GM10847 (cell line): ENCODE data around the gene APMAP.

Source experiments
- POLR2A ChIP-seq: IDR thresholded peaks from 2 replicates; pipeline ENCODE4 v1.6.1; 2011; ENCODE audit not compliant: insufficient read length; ENCODE audit errors: extremely low read depth

Gene APMAP

GRCh38 chr20:25016471-25016870 lies 23.9 kb upstream of the APMAP start:
- no peak for TF ChIP-seq POLR2A

- no peak for TF ChIP-seq POLR2A
Observed at GRCh38 chr20:25015986-25016385, 23.4 kb upstream of the APMAP start.

- no peak for TF ChIP-seq POLR2A
Observed at GRCh38 chr20:25014816-25015215, 22.3 kb upstream of the APMAP start.

GRCh38 chr20:25013478-25014380 lies 21.2 kb upstream of the APMAP start:
- no peak for TF ChIP-seq POLR2A

- no peak for TF ChIP-seq POLR2A
Observed at GRCh38 chr20:25012616-25013189, 20.2 kb upstream of the APMAP start.

GRCh38 chr20:25011831-25012241 lies 19.3 kb upstream of the APMAP start:
- TF ChIP-seq POLR2A = no peak

- no peak for TF ChIP-seq POLR2A
Observed at GRCh38 chr20:25011261-25011660, 18.7 kb upstream of the APMAP start.

- TF ChIP-seq POLR2A = no peak
Observed at GRCh38 chr20:25009218-25010145, 16.9 kb upstream of the APMAP start.

- TF ChIP-seq POLR2A = no peak
Observed at GRCh38 chr20:25008388-25009217, 16.1 kb upstream of the APMAP start.

GRCh38 chr20:25007491-25008305 lies 15.1 kb upstream of the APMAP start:
- no peak for TF ChIP-seq POLR2A

GRCh38 chr20:25006431-25007167 lies 14.0 kb upstream of the APMAP start:
- no peak for TF ChIP-seq POLR2A

GRCh38 chr20:25005661-25006060 lies 13.1 kb upstream of the APMAP start:
- TF ChIP-seq POLR2A = no peak

GRCh38 chr20:25005220-25005619 lies 12.7 kb upstream of the APMAP start:
- no peak for TF ChIP-seq POLR2A
